ENCODE results near the gene OR6S1.
"Not testable (repeated sequence)": the region's sequence is repeated elsewhere in the genome, so short reads cannot be mapped to it uniquely, and the experiment has no call there.

The OR6S1 gene

GRCh38 chr14:20610002-20610765 lies 31.3 kb downstream of the OR6S1 start:
- DNase-seq (ENCODE audit: low read depth) = peak; percentile 82

- DNase-seq (ENCODE audit: low read depth) = peak; percentile 91
Measured at GRCh38 chr14:20609215-20610001, 32.1 kb downstream of the OR6S1 start.

GRCh38 chr14:20608383-20609110 lies 32.9 kb downstream of the OR6S1 start:
- DNase-seq (ENCODE audit: low read depth) = no peak

GRCh38 chr14:20607617-20608016 lies 33.9 kb downstream of the OR6S1 start:
- DNase-seq (ENCODE audit: low read depth) = no peak

GRCh38 chr14:20606902-20607242 lies 34.6 kb downstream of the OR6S1 start:
- no peak for DNase-seq (ENCODE audit: low read depth)

- peak; percentile 56 for DNase-seq (ENCODE audit: low read depth)
Measured at GRCh38 chr14:20606190-20606901, 35.1 kb downstream of the OR6S1 start.

- no peak for DNase-seq (ENCODE audit: low read depth)
Measured at GRCh38 chr14:20603813-20604690, 37.4 kb downstream of the OR6S1 start.

GRCh38 chr14:20602583-20602982 lies 38.9 kb downstream of the OR6S1 start:
- no peak for DNase-seq (ENCODE audit: low read depth)

- DNase-seq (ENCODE audit: low read depth) = no peak
Measured at GRCh38 chr14:20601522-20601921, 40.0 kb downstream of the OR6S1 start.

GRCh38 chr14:20597108-20597507 lies 44.4 kb downstream of the OR6S1 start:
- no peak for DNase-seq (ENCODE audit: low read depth)

GRCh38 chr14:20595726-20596125 lies 45.8 kb downstream of the OR6S1 start:
- DNase-seq (ENCODE audit: low read depth) = not testable (repeated sequence)

- DNase-seq (ENCODE audit: low read depth) = no peak
Measured at GRCh38 chr14:20592574-20592973, 48.9 kb downstream of the OR6S1 start.

GRCh38 chr14:20591235-20591634 lies 50.3 kb downstream of the OR6S1 start, which contains the start of gene RNASE12:
RNASE12 (minus strand) TSS chr14:20591376; CDS start chr14:20590723, 653 bp downstream.
- DNase-seq (ENCODE audit: low read depth) = no peak
